Mucosa of descending colon (tissue), 3 donors: ENCODE results near the gene SHE. TPM values are rescaled to one million over a fixed set of nuclear protein-coding genes. Genes with fewer than 3 reads are reported as not detected.

Experiments
- ATAC-seq: fragments of 200-7000 bp; cut with Tn5 transposase; one replicate; pipeline ENCODE4 v1.9.1; 2020; ENCODE audit warnings: mild to moderate bottlenecking, moderate library complexity
- DNase-seq, 3 donors: peaks; one replicate each; pipeline ENCODE4 v3.0.0-alpha.2; 2020
- H3K36me3 ChIP-seq: fragments of 200-600 bp; one replicate; pipeline ENCODE4 v1.8.0; 2021; ENCODE audit warnings: low read depth, mild to moderate bottlenecking
- H3K4me1 ChIP-seq: fragments of 200-600 bp; one replicate; pipeline ENCODE4 v1.8.0; 2021; ENCODE audit warnings: low read depth, mild to moderate bottlenecking
- H3K4me3 ChIP-seq: fragments of 200-600 bp; one replicate; pipeline ENCODE4 v1.8.0; 2021; ENCODE audit warnings: mild to moderate bottlenecking
- H3K9me3 ChIP-seq: fragments of 200-600 bp; one replicate; pipeline ENCODE4 v1.8.0; 2021; ENCODE audit warnings: mild to moderate bottlenecking
- CTCF ChIP-seq: fragments of 200-600 bp; IDR thresholded peaks from one replicate; pipeline ENCODE4 v1.8.0; 2022; ENCODE audit warnings: antibody characterized with exemption, mild to moderate bottlenecking
- intact Hi-C, 2 donors: fragments of 100-400 bp; cut with DNase I in 1 of 2; cut with micrococcal nuclease in 1 of 2; formaldehyde crosslinking; loops; one replicate each; pipeline versions ENCODE4 v1.11.0 to v1.11.1; 2022; cut with DNase I, micrococcal nuclease
- long read RNA-seq, 2 donors: library from polyadenylated mRNA; unstranded; transcript quantifications; one replicate each; pipeline ENCODE4 v2.0.0, GENCODE V29; 2019 to 2021
- total RNA-seq, 3 donors: library from RNA; stranded (reverse); fragmentation: NEBNext Ultra II Directional in 2 of 3; extraction: Animal tissue kit (Norgen Biotek cat#: 25700) in 2 of 3; gene quantifications; one replicate each; pipeline versions ENCODE4 v1.2.1 to v1.2.4, GENCODE V29; 2021 to 2023
- donor health status: DM: no; HTN: no; CAD: no; lungs with moderate emphysema.
- donor health status: DM: no; HTN: no; CAD: no.
- donor health status: DM: no; HTN: yes; CAD: no.

The SHE gene
- 1 to 10 TPM; 3.6 to 7.7 (median 6.0) TPM for total RNA-seq
- long read RNA-seq, donor 1, full-length matches to known transcripts = 3 of 8 reads
- long read RNA-seq, donor 1, partial matches to known transcripts = 2 of 8 reads
- long read RNA-seq, donor 1, other reads (novel, unspliced or antisense) = 3 of 8 reads
- long read RNA-seq, donor 2, full-length matches to known transcripts = 1 of 4 reads
- long read RNA-seq, donor 2, partial matches to known transcripts = 0 of 4 reads
- long read RNA-seq, donor 2, other reads (novel, unspliced or antisense) = 3 of 4 reads

- peaks cover 8% of the 10 kb centered on the region for H3K4me1 ChIP-seq
- peak; percentile 54 for ATAC-seq
- intact Hi-C loops = no loop called here
These were observed at the start of gene SHE, which contains the start of gene TDRD10 for GRCh38 chr1:154502066-154502743. SHE (minus strand) TSS chr1:154502412; CDS start chr1:154502026, 386 bp downstream. TDRD10 (plus strand) TSS chr1:154502219; CDS start chr1:154506904, 4,685 bp downstream.

GRCh38 chr1:154551474-154551873 lies 49.3 kb upstream of the SHE start:
- Histone ChIP-seq H3K9me3 (no peaks in the 10 kb centered on the region), H3K4me3 (no peak overlapping the region), H3K4me1 (peaks cover 15% of the 10 kb centered on the region), H3K36me3 (peaks cover 43% of the 10 kb centered on the region)
- TF ChIP-seq CTCF = no peak
- intact Hi-C loops = no loop called here
- DNase-seq (peak in 2 of 3 donors; percentile 19 to 38), ATAC-seq (peak; percentile 62)

More at GRCh38 chr1:154502066-154502743, at the start of gene SHE, which contains the start of gene TDRD10:
- Histone ChIP-seq H3K4me3 (no peak within 1 kb of the TSS), H3K9me3 (no peaks in the 10 kb centered on the region), H3K36me3 (no peaks in the 10 kb centered on the region)
- TF ChIP-seq CTCF = no peak
- DNase-seq = peak in 2 of 3 donors; percentile 32 to 50

- no peak for TF ChIP-seq CTCF
- intact Hi-C loops = no loop called here
- ATAC-seq (no peak), DNase-seq (no peak)
- peaks cover 10% of the 10 kb centered on the region for H3K4me1 ChIP-seq
- H3K4me3 ChIP-seq = no peak overlapping the region
- no peaks in the 10 kb centered on the region for H3K9me3 ChIP-seq
- peaks cover 43% of the 10 kb centered on the region for H3K36me3 ChIP-seq
These were observed 48.4 kb upstream of the SHE start for GRCh38 chr1:154550657-154551056.

- TF ChIP-seq CTCF = no peak
- ATAC-seq (no peak), DNase-seq (no peak)
- H3K36me3 ChIP-seq = peaks cover 38% of the 10 kb centered on the region
- peaks cover 10% of the 10 kb centered on the region for H3K4me1 ChIP-seq
- intact Hi-C loops = no loop called here
- H3K4me3 ChIP-seq = no peak overlapping the region
- H3K9me3 ChIP-seq = no peaks in the 10 kb centered on the region
These were observed 47.9 kb upstream of the SHE start for GRCh38 chr1:154550070-154550469.

GRCh38 chr1:154549202-154549770 lies 47.1 kb upstream of the SHE start:
- no peak for ATAC-seq
- DNase-seq = no peak
- Histone ChIP-seq H3K4me1 (peaks cover 10% of the 10 kb centered on the region), H3K36me3 (peaks cover 30% of the 10 kb centered on the region), H3K9me3 (no peaks in the 10 kb centered on the region), H3K4me3 (no peak overlapping the region)
- intact Hi-C loops = loop anchor here (10.0 kb wide), 1 partner anchor 64 kb away; no protein-coding TSS in a partner anchor
- no peak for TF ChIP-seq CTCF
